A549 (cell line): ENCODE results near the gene RCAN2. TPM values are rescaled to one million over a fixed set of nuclear protein-coding genes. Genes with fewer than 3 reads are reported as not detected.
"Not testable (repeated sequence)": the region's sequence is repeated elsewhere in the genome, so short reads cannot be mapped to it uniquely, and the experiment has no call there.

Experiments used
- ATAC-seq, 2 experiments: fragments of 200-7000 bp in 1 of 2; fragments of >200 bp in 1 of 2; cut with Nextera tagmentation in 1 of 2; cut with Tn5 transposase in 1 of 2; 3 replicates each; pipeline versions ENCODE4 v1.8.0 to v1.9.1; 2018 to 2020; ENCODE audit warnings: mild to moderate bottlenecking in 1 of 2, moderate library complexity in 1 of 2
- CTCF ChIA-PET: fragments of 300-600 bp; sonication (Branson Sonifier 250); formaldehyde crosslinking; extraction: SDS; loops from one replicate; lab custom pipeline; 2021; ENCODE audit warnings: antibody characterized with exemption, inconsistent platforms; lab: Yijun Ruan, JAX
- POLR2A ChIA-PET: fragments of 350-600 bp; formaldehyde crosslinking; extraction: SDS; loops from one replicate; lab custom pipeline; 2021; ENCODE audit warnings: antibody characterized with exemption, inconsistent platforms; lab: Yijun Ruan, JAX
- DNase-seq, 2 experiments: peaks; one replicate each; pipeline versions ENCODE4 v3.0.0 to v3.0.0-alpha.2; 2011 to 2016; ENCODE audit warnings: low read depth in 1 of 2, low spot score in 1 of 2
- FAIRE-seq: peaks from 2 replicates; lab custom pipeline; 2011; peaks lifted over from hg19 to GRCh38; lab: Jason Lieb, UNC
- H3K27ac ChIP-seq, 2 experiments: fragments of >200 bp; sonication (Bioruptor Twin); formaldehyde crosslinking; 3 replicates each; pipeline ENCODE4 v1.5.1; 2016 to 2017
- H3K4me1 ChIP-seq: fragments of >200 bp; sonication (Bioruptor Twin); formaldehyde crosslinking; 3 replicates; pipeline ENCODE4 v1.6.1; 2016
- H3K4me2 ChIP-seq: fragments of >200 bp; sonication (Bioruptor Twin); formaldehyde crosslinking; 3 replicates; pipeline ENCODE4 v1.6.1; 2016
- H3K4me3 ChIP-seq: fragments of >200 bp; sonication (Bioruptor Twin); formaldehyde crosslinking; 3 replicates; pipeline ENCODE4 v1.5.1; 2016
- H3K9me3 ChIP-seq: fragments of >200 bp; sonication (Bioruptor Twin); formaldehyde crosslinking; 3 replicates; pipeline ENCODE4 v1.6.1; 2016
- BCL3 ChIP-seq: fragments of >200 bp; sonication (Bioruptor Twin); formaldehyde crosslinking; IDR thresholded peaks from 3 replicates; pipeline ENCODE4 v1.6.1; 2016
- CBX2 ChIP-seq: fragments of 200-600 bp; sonication (generic); IDR thresholded peaks from 2 replicates; pipeline ENCODE4 v1.6.1; 2016; ENCODE audit warnings: low read depth, mild to moderate bottlenecking, borderline replicate concordance
- CHD2 ChIP-seq: fragments of 150-350 bp; IDR thresholded peaks from 2 replicates; pipeline ENCODE4 v1.6.1; 2014; ENCODE audit warnings: low read length; ENCODE audit not compliant: partially characterized antibody
- CHD4 ChIP-seq: fragments of 200-600 bp; sonication (generic); IDR thresholded peaks from 2 replicates; pipeline ENCODE4 v1.6.1; 2016; ENCODE audit warnings: antibody characterized with exemption, mild to moderate bottlenecking, borderline replicate concordance
- E2F6 ChIP-seq: IDR thresholded peaks from 2 replicates; pipeline ENCODE4 v1.6.1; 2012; ENCODE audit warnings: low read depth, borderline replicate concordance
- EHF ChIP-seq: fragments of 250-450 bp; sonication (Bioruptor Pico); IDR thresholded peaks from 2 replicates; pipeline ENCODE4 v1.5.0; 2020; ENCODE audit warnings: mild to moderate bottlenecking
- ELK1 ChIP-seq: fragments of 150-350 bp; IDR thresholded peaks from 2 replicates; pipeline ENCODE4 v1.6.1; 2014; ENCODE audit warnings: low read depth, mild to moderate bottlenecking, low read length
- EP300 ChIP-seq, 2 experiments: fragments of >200 bp; sonication (Bioruptor Twin); formaldehyde crosslinking; IDR thresholded peaks; 2 replicates in 1 of 2; 3 replicates in 1 of 2; pipeline ENCODE4 v1.6.1; 2016 to 2017
- GATA3 ChIP-seq: IDR thresholded peaks from 2 replicates; pipeline ENCODE4 v1.6.1; 2012; ENCODE audit warnings: borderline replicate concordance
- HDAC2 ChIP-seq: fragments of 200-600 bp; sonication (generic); IDR thresholded peaks from 2 replicates; pipeline ENCODE4 v1.6.1; 2016
- HES2 ChIP-seq: fragments of >200 bp; sonication (Bioruptor Twin); formaldehyde crosslinking; IDR thresholded peaks from 2 replicates; pipeline ENCODE4 v1.6.1; 2016
- HEYL ChIP-seq: fragments of 250-450 bp; sonication (Bioruptor Pico); IDR thresholded peaks from 2 replicates; pipeline ENCODE4 v1.8.0; 2021; ENCODE audit warnings: mild to moderate bottlenecking, moderate library complexity
- HMGXB4 ChIP-seq: fragments of 250-450 bp; sonication (Bioruptor Pico); IDR thresholded peaks from 2 replicates; pipeline ENCODE4 v1.5.0; 2021; ENCODE audit warnings: mild to moderate bottlenecking, moderate library complexity, borderline replicate concordance
- HOXA7 ChIP-seq: fragments of 250-450 bp; sonication (Bioruptor Pico); IDR thresholded peaks from 2 replicates; pipeline ENCODE4 v1.5.0; 2020; ENCODE audit warnings: mild to moderate bottlenecking, moderate library complexity
- HOXB13 ChIP-seq: fragments of 250-450 bp; sonication (Bioruptor Pico); IDR thresholded peaks from 2 replicates; pipeline ENCODE4 v1.5.0; 2020; ENCODE audit warnings: low read depth, mild to moderate bottlenecking, moderate library complexity
- JUN ChIP-seq, 2 experiments: fragments of >200 bp; sonication (Bioruptor Twin); formaldehyde crosslinking; IDR thresholded peaks; 2 replicates in 1 of 2; 3 replicates in 1 of 2; pipeline ENCODE4 v1.6.1; 2016 to 2017
- KDM1A ChIP-seq: fragments of 200-600 bp; sonication (generic); IDR thresholded peaks from 2 replicates; pipeline ENCODE4 v1.6.1; 2016; ENCODE audit warnings: low read depth, mild to moderate bottlenecking
- NFE2L2 ChIP-seq: fragments of 150-350 bp; conservative IDR thresholded peaks from 2 replicates; pipeline ENCODE4 v1.6.1; 2014; ENCODE audit warnings: low read length
- NPAS2 ChIP-seq: fragments of 250-450 bp; sonication (Bioruptor Pico); IDR thresholded peaks from 2 replicates; pipeline ENCODE4 v1.8.0; 2022; ENCODE audit warnings: mild to moderate bottlenecking, moderate library complexity, borderline replicate concordance
- PHF8 ChIP-seq: fragments of 200-600 bp; sonication (generic); IDR thresholded peaks from 2 replicates; pipeline ENCODE4 v1.6.1; 2016; ENCODE audit warnings: low read depth, mild to moderate bottlenecking, antibody characterized with exemption, moderate library complexity, borderline replicate concordance
- POLR2AphosphoS2 ChIP-seq: conservative IDR thresholded peaks from 2 replicates; pipeline ENCODE4 v1.6.1; 2012; ENCODE audit warnings: low read length, improper control_type of control experiment, inconsistent platforms
- RCOR1 ChIP-seq: fragments of 150-350 bp; IDR thresholded peaks from 2 replicates; pipeline ENCODE4 v1.6.1; 2014; ENCODE audit warnings: antibody characterized with exemption, low read length, low read depth
- RNF2 ChIP-seq: fragments of 200-600 bp; sonication (generic); IDR thresholded peaks from 2 replicates; pipeline ENCODE4 v1.6.1; 2016; ENCODE audit warnings: low read depth, mild to moderate bottlenecking, antibody characterized with exemption, moderate library complexity, borderline replicate concordance
- SREBF2 ChIP-seq: fragments of 450-650 bp; IDR thresholded peaks from 2 replicates; pipeline ENCODE4 v1.6.1; 2014; ENCODE audit warnings: mild to moderate bottlenecking, moderate library complexity
- TFCP2L1 ChIP-seq: fragments of 250-450 bp; sonication (Bioruptor Pico); IDR thresholded peaks from 2 replicates; pipeline ENCODE4 v1.5.0; 2021; ENCODE audit warnings: mild to moderate bottlenecking
- USF2 ChIP-seq: fragments of 450-650 bp; IDR thresholded peaks from 2 replicates; pipeline ENCODE4 v1.6.1; 2014; ENCODE audit warnings: antibody characterized with exemption
- WGBS: methylation state at CpG from one replicate; pipeline ENCODE4 v1.1.6; 2017; ENCODE audit errors: missing lambda C conversion rate; 5-methylcytosine and 5-hydroxymethylcytosine counted together
- polyA plus RNA-seq, 4 experiments: library from polyadenylated mRNA; depleted of rRNA in 3 of 4; stranded (reverse); fragments of >200 nt; fragmentation: RNase III in 1 of 4; extraction: RNeasy Plus Mini Kit Qiagen cat#74134 plus additional on column Dnase treatment in 1 of 4; gene quantifications; 2 replicates in 3 of 4; 3 replicates in 1 of 4; pipeline ENCODE4 v1.2.3, GENCODE V29; 2011 to 2017

RCAN2 gene
- polyA plus RNA-seq, 2 of the 4 experiments (the other 2 are of a cell fraction), result not detected

- Histone ChIP-seq H3K4me2 (no peak overlapping the region), H3K4me3 (no peak overlapping the region), H3K4me1 (no peaks in the 10 kb centered on the region), H3K9me3 (no peaks in the 10 kb centered on the region), H3K27ac (no peak overlapping the region)
- POLR2A ChIA-PET, result no interaction called here
- no peak for TF ChIP-seq JUN (IDR thresholded peaks at IDR 0.05)
- no peak for TF ChIP-seq HEYL (CRISPR knock-in tag)
- TF ChIP-seq PHF8, result no peak
- no peak for TF ChIP-seq HDAC2
- TF ChIP-seq NPAS2, result no peak
- no peak for TF ChIP-seq HES2
- TF ChIP-seq TFCP2L1 (CRISPR knock-in tag), result no peak
- no peak for TF ChIP-seq CHD4
- TF ChIP-seq RCOR1, result no peak
- TF ChIP-seq HMGXB4 (CRISPR knock-in tag), result no peak
- no peak for TF ChIP-seq GATA3
- TF ChIP-seq CBX2, result no peak
- TF ChIP-seq HOXA7 (CRISPR knock-in tag), result no peak
- no peak for TF ChIP-seq HOXB13 (CRISPR knock-in tag)
- TF ChIP-seq E2F6, result no peak
- no peak for TF ChIP-seq USF2
- TF ChIP-seq EHF (CRISPR knock-in tag), result no peak
- no peak for DNase-seq
- FAIRE-seq, result no peak
- no peak for ATAC-seq
- WGBS, result 0% methylated on average over 1 of the region's 1 CpG
- CTCF ChIA-PET, result interaction anchor here (1.5 kb wide), 1 partner anchor 27 kb away, joined by 4 read pairs; no protein-coding TSS in a partner anchor
These were observed 99.0 kb downstream of the RCAN2 start for GRCh38 chr6:46392294-46392693.

- no peak overlapping the region for H3K4me3 ChIP-seq
- no peaks in the 10 kb centered on the region for H3K4me1 ChIP-seq
- ATAC-seq, result no peak
- no peak for FAIRE-seq
- POLR2A ChIA-PET, result no interaction called here
- no peaks in the 10 kb centered on the region for H3K9me3 ChIP-seq
- CTCF ChIA-PET, result interaction anchor here (0.7 kb wide), 1 partner anchor 30 kb away, joined by 4 read pairs; no protein-coding TSS in a partner anchor
- DNase-seq, result no peak
- 25% methylated on average over 4 of the region's 4 CpGs for WGBS
- H3K27ac ChIP-seq, result no peak overlapping the region
- no peak overlapping the region for H3K4me2 ChIP-seq
- no peak for TF ChIP-seq CHD4
- no peak for TF ChIP-seq HOXA7 (CRISPR knock-in tag)
- no peak for TF ChIP-seq RCOR1
- no peak for TF ChIP-seq NFE2L2
- no peak for TF ChIP-seq KDM1A
- TF ChIP-seq SREBF2, result no peak
- TF ChIP-seq BCL3, result no peak
- TF ChIP-seq RNF2, result no peak
- no peak for TF ChIP-seq EP300 (IDR thresholded peaks at IDR 0.05)
- no peak for TF ChIP-seq CHD2
- TF ChIP-seq ELK1, result no peak
- TF ChIP-seq TFCP2L1 (CRISPR knock-in tag), result no peak
- TF ChIP-seq POLR2AphosphoS2, result no peak
These were observed 100.9 kb downstream of the RCAN2 start for GRCh38 chr6:46390153-46390876.

- WGBS, result 40% methylated on average over 5 of the region's 5 CpGs
- FAIRE-seq, POLR2A ChIA-PET, DNase-seq, CTCF ChIA-PET, ATAC-seq, H3K9me3 ChIP-seq, H3K27ac ChIP-seq, H3K4me3 ChIP-seq, H3K4me2 ChIP-seq, H3K4me1 ChIP-seq: not testable (repeated sequence)
These were observed 103.5 kb downstream of the RCAN2 start for GRCh38 chr6:46387728-46388127.
